EL (cell line): Measurements from ENCODE around the gene CDC45.

Source experiments
- DNase-seq: peaks from one replicate; pipeline ENCODE4 v3.0.0-alpha.2; 2016

The CDC45 gene

GRCh38 chr22:19469421-19469820, 10.3 kb upstream of the CDC45 start:
- no peak for DNase-seq

DNA sequence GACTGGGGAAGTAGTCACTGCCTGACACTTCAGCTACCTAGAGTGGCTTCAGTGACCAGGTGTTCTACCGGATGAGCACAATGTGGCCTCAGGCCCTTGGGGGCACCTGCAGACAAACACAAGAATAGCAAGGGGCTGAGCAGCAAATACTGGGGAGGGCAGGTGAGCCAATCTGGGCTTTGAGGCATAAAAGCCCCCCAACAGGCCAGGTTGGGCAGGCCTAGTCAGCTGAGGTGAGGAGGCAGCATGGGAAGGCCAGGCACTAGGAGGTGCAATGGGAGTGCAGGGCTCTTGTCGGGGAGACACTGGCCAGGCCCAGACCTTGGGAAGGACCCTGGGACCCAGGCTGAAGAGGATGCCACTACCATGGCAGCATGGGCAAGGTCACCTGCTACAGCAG, 9.7 kb upstream of the CDC45 start:
- no peak for DNase-seq

DNA sequence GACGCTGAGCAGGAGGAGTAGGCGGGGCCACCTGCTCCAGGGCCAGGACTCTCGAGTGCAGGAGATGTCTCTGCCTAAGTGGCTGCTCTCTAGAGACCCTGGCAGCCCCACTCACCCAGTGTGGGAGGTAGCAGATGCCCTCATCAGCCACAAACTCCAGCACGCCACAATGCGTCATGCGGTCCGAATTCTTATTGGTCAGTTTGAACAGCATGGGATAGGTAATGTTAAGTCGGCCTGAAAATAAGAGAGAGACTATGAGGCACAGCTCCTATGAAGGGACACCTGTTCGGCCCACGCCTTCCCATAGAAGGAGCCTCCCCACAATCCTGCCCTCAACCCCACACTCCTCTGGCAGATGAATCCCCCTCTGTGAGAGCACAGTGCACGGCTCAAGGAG, 8.1 kb upstream of the CDC45 start:
- no peak for DNase-seq

GRCh38 chr22:19472233-19472632, 7.5 kb upstream of the CDC45 start:
- DNase-seq = no peak

DNA sequence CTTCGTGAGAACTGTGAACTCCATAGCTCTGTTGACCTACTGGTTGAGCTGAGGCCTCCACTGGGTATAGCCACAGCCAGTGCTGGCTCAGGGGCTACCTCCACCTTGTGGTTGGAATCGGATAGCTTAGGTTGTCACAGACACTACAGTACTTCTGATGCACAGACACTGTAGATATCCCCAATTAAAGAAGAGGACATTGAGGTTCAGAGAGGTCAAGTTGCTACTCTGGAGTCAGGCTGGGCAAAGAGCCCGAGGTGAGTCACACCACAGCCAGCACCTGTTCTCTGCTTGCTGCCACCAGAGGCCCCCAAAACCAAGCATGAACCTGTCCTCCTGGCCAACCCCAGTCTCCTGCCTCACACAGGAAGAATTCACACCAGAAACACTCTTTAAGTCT, 6.1 kb upstream of the CDC45 start:
- DNase-seq = no peak

GRCh38 chr22:19476023-19476422, 3.7 kb upstream of the CDC45 start:
- no peak for DNase-seq

GRCh38 chr22:19477321-19478044, 2.2 kb upstream of the CDC45 start:
- DNase-seq = peak; percentile 25

DNA sequence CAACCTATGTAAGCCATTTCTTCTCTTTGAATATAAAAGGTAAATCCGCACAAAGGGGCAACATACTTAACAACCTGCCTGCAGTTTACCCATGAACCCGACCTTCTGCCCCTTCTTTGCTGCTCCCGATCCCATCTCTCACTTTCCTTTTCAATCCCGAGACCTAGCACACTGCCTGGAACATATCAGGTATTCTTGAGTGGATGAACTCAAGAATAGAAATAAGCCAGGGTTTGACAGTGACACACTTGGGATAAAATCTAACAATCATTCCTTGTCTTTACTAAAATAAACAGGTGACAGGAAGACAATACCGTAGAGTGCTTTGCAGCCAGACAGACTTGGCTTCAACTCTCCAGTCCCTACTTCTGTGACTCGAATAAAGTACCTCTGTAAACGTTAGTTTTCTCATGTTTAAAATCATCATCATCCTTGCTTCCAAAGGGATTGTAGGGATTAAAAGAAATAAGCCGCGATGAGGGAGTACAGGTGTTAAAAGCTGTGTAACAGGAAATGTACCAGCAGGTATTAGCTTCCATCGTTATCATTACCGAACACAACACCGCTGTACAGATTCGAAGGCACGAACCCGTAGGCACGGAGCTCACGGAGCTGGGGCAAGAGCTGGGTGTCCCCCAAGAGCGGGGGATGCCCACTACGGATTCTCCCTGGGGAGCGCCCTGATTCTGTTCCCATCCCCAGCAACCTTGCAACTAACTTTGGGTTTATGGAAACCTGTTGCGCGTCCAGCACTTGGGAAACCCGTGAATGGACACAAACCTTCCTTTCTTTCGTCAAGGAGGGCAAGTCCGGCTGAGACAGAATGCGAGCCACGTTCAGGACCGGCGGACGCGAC, 1.4 kb upstream of the CDC45 start:
- DNase-seq = no peak

DNA sequence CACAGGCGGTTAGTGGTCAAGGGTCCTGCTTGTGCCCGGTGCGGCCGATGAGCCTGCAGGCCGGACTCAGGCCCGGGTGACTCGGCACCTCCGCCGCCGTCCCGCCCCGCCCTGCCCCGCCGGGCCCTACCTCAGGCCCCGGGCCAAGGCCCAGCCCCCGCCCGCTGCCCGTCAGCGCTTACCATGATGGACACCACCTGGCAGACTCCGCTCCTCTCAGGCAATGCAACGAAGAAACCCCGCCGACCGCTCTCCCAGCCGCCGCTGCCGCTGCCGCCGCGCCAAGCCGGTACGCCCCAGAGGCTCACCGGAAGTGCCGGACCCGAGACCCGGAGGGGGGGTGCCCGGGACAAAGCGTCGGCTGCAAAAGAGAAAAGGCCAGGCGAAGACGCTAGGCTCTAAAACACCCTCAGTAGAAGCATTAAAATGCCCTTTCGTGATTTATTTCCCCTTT, 792 bp upstream of the CDC45 start, which contains the start of gene UFD1:
TSS of gene UFD1 (minus strand) at position 293 of the 454 bp plus-strand sequence. CDS start at position 185, 108 bp downstream.
- peak; percentile 82 for DNase-seq

- DNase-seq = no peak
These were observed 451 bp downstream of the CDC45 start for GRCh38 chr22:19480173-19480568.

- DNase-seq = no peak
These were observed 1.1 kb downstream of the CDC45 start for GRCh38 chr22:19480789-19481188.

GRCh38 chr22:19482297-19482696, 2.6 kb downstream of the CDC45 start:
- DNase-seq = no peak

DNA sequence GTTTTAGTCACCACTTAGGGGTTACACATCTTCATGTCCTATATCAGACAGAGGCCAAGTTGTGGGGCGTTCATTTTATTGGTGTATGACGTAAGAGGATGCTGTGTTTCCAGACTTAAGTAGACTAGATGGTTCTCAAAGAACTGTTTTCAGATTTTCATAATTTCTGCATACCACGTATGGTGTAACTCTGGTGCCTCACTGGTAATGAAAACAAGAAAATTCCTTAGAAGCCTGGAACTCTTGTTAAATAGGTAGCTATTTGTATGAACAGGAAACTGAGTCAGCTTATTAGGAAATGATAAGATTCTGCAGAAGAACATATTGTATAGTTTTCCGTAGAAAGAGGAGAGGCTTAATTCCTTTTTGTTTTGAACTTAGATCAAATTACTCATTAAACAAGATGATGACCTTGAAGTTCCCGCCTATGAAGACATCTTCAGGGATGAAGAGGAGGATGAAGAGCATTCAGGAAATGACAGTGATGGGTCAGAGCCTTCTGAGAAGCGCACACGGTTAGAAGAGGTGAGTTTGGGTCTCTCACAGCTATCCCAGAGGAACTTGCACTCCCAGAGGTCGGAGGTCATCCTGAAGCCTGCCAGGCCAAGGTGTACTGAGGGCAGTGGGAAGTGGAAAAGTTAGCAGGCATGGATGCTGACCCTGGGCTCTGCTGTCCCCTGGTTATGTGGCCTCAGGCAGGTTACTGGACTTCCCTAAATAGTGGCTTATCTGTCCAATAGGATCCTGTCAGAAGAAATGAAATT, 3.9 kb downstream of the CDC45 start:
- peak; percentile 82 for DNase-seq

GRCh38 chr22:19488285-19488684, 8.6 kb downstream of the CDC45 start:
- no peak for DNase-seq

DNA sequence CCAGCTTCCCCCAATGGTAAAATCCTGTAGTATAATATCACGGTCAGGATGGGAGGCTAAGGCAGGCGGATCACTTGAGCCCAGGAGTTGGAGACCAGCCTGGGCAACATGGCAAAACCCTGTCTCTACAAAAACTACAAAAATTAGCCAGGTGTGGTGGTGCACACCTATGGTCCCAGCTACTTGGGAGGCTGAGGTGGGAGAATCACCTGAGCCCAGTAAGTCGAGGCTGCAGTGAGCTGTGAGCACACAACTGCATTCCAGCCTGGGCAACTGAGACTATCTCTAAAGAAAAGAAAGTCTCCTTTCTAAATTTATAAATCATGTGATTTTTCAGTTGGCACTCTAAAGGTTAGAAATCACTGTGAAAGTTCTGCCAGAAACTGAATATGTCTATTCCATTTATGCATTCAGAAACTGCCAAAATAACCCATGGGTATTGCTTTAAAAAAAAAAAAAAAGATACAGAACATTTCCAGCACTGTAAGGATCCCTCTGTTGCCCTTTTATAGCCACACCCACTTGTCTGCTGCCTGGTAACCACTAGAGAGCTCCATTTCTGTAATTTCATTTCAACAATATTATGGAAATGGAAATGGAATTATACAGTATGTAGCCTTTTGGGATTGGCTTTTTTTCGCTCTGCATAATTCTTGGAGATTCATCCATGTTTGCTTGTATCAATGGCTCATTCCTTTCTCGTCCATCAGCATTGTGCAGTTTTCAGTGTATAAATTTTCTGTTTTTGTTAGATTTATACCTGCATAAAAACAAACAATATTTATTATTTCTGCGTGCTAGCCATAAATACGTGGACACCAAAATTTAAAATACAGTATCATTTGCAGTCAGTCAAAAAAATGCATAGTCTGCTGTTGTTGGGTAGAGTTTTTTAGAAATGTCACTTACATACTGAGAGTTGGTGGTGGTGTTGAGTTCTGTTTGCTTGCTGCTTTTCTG, 9.4 kb downstream of the CDC45 start:
- no peak for DNase-seq

GRCh38 chr22:19490628-19491230, 11.0 kb downstream of the CDC45 start:
- no peak for DNase-seq

- no peak for DNase-seq
These were observed 12.9 kb downstream of the CDC45 start for GRCh38 chr22:19492504-19493174.

GRCh38 chr22:19494001-19494560, 14.4 kb downstream of the CDC45 start:
- no peak for DNase-seq

GRCh38 chr22:19494676-19495173, 15.0 kb downstream of the CDC45 start:
- DNase-seq = no peak

GRCh38 chr22:19495562-19496323, 16.0 kb downstream of the CDC45 start:
- DNase-seq = no peak
